ENCODE measurements around the gene BCL2L15.

The BCL2L15 gene

GRCh38 chr1:113898241-113898814 lies 10.9 kb upstream of the BCL2L15 start:
- DNase-seq (ENCODE audit: low spot score) = no peak

GRCh38 chr1:113895961-113896360 lies 8.6 kb upstream of the BCL2L15 start:
- no peak for DNase-seq (ENCODE audit: low spot score)
- H3K27ac ChIP-seq = no peak overlapping the region
- no peak for TF ChIP-seq CTCF (IDR thresholded peaks at IDR 0.05)
- no peak overlapping the region for H3K4me3 ChIP-seq

More at GRCh38 chr1:113898241-113898814, 10.9 kb upstream of the BCL2L15 start:
- no peak for TF ChIP-seq CTCF (IDR thresholded peaks at IDR 0.05)
- Histone ChIP-seq H3K4me3 (no peak overlapping the region), H3K27ac (peak overlapping the region; percentile 18 to 25)

GRCh38 chr1:113895098-113895497 lies 7.7 kb upstream of the BCL2L15 start:
- no peak for TF ChIP-seq CTCF (IDR thresholded peaks at IDR 0.05)
- no peak for DNase-seq (ENCODE audit: low spot score)
- H3K27ac ChIP-seq = no peak overlapping the region
- no peak overlapping the region for H3K4me3 ChIP-seq

- no peak overlapping the region for H3K4me3 ChIP-seq
- TF ChIP-seq CTCF (IDR thresholded peaks at IDR 0.05) = no peak
- no peak for DNase-seq (ENCODE audit: low spot score)
- H3K27ac ChIP-seq = no peak overlapping the region
Observed at GRCh38 chr1:113893267-113893666, 5.9 kb upstream of the BCL2L15 start.

- DNase-seq (ENCODE audit: low spot score) = no peak
- no peak overlapping the region for H3K4me3 ChIP-seq
- no peak overlapping the region for H3K27ac ChIP-seq
- TF ChIP-seq CTCF (IDR thresholded peaks at IDR 0.05) = no peak
Observed at GRCh38 chr1:113891631-113892220, 4.3 kb upstream of the BCL2L15 start.

- Histone ChIP-seq H3K27ac (no peak overlapping the region), H3K4me3 (no peak overlapping the region)
- no peak for TF ChIP-seq CTCF (IDR thresholded peaks at IDR 0.05)
- DNase-seq (ENCODE audit: low spot score) = no peak
Observed at GRCh38 chr1:113890816-113891215, 3.4 kb upstream of the BCL2L15 start.
